ENCODE data around the gene ICE2.

ICE2 gene

DNA sequence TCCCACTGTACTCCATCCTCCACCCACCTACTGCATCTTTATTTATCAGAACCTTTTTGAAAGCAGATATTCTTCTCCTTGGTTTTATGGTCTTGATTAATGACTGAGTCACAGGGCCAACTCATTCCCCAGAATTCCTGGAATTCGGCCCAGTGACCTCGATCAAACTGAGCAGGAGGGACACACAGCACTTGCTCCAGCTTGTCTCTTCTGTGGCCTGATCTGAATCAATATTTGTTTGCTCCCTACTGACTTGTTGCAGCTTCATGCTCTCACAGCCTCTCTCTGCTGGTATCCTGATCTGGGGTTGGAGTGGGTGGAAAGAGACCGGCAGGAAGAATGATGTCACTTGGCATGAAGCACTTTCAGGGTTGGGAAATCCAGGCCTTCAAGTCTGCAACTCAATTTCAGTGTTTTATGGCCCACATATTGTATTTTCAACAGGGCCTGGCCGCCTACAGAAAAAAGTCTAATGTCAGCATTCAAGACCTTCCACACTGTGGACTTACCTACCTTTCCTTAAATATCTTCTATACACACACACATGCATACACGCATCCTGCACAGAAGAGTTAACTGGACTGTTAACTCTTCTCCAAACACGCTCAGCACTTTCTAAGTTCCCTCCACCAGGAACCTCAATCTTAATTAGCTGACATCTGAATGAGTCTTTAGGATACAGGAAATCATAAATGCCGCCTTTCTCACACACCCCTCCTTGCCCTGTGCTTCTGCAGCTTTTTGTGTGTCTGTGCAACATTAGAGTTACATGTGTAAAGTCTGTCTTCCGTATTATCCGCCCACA lies 85.8 kb downstream of the ICE2 start:
- in situ Hi-C loops (cut with MboI; ENCODE audit: low sequenced_read_pairs): no loop called here

DNA sequence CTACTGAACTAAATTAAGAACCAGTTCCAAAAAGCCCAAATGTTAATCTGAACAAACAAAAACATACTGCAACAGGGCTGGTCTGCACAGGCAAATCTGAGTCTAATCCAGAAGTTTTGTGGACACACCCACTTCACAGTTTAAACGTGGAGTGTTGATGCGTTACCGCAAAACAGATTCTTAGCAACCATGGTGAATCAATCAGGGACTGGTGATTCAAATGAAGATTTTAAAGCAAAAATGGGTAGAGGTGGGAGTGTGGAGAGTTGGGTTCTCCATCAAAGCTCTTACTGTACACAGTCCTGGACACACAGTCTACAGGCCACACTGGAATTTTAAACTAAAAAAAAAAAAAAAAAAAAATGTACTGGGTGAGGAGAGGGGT lies 86.3 kb downstream of the ICE2 start:
- in situ Hi-C loops (cut with MboI; ENCODE audit: low sequenced_read_pairs): no loop called here

DNA sequence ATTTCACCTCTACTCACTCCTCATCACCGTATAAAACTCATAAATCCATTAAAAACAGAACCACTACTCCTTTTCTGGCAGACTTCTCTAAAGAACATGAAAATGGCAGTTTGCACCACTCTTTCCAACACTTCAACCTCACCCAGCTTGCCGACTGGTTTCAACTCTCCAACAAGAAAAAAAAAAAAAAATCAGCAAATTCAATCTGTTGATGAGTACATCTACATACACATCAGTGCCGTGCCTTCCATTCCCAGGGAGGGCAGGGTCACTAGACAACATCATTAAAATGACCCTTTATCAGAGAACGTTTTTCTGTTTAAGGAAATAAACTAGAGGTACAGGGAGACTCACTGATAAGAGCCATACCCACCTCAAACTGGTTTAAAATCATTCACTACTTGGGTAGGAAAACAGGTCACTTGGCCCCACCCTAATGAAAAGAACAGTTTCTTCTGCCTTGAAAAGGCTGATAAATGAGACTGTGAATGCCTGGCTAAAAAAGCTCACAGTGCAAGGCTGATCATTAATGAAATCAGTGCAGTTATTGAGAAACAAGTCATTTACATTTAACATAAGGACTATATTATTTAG lies 87.1 kb downstream of the ICE2 start:
- in situ Hi-C loops (cut with MboI; ENCODE audit: low sequenced_read_pairs): no loop called here

DNA sequence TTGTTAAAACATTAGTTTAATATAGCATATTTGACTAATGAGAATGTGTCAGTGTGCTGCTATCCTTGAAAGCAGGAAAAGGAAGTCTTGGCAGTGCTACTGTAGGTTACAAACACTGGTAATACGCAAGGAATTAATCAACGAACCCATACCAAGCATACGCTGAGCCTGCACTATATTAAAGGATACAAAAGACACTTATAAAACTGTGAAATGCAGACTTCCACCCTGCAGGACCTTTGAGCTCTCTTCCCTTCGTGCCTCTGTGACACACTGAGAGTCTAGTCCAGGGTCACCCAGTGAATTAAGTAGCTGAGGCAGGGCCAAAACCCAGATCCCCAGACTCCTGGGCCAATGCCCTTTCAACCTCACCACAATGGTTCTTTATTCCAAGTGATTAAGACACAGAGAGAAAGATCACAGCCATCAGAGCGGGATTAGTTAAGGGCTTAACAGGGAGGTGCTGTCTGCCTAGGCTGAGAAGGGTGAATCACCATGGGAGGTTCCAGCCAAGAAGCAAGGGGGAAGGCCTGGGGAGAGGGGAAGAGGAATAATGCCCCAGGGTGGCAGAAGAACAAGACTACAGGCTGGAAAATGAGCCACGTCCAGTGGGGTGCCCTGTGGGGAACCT lies 88.0 kb downstream of the ICE2 start:
- in situ Hi-C loops (cut with MboI; ENCODE audit: low sequenced_read_pairs): no loop called here

DNA sequence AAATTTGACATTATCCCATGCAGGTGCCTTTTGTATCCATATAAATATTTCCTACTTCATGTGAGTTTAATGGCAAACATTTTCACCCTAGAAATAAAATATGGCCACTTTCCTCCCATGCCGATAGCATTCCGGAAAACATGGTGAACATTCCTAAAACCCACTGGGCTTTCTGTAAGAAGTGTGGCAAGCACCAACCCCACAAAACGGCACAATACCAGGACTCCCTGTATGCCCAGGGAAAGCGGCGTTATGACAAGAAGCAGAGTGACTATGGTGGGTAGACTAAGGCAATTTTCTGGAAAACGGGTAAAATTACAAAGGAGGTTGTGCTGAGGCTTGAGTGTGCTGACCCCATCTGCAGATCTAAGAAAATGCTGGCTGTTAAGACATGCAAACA lies 88.7 kb downstream of the ICE2 start:
- in situ Hi-C loops (cut with MboI; ENCODE audit: low sequenced_read_pairs): no loop called here

DNA sequence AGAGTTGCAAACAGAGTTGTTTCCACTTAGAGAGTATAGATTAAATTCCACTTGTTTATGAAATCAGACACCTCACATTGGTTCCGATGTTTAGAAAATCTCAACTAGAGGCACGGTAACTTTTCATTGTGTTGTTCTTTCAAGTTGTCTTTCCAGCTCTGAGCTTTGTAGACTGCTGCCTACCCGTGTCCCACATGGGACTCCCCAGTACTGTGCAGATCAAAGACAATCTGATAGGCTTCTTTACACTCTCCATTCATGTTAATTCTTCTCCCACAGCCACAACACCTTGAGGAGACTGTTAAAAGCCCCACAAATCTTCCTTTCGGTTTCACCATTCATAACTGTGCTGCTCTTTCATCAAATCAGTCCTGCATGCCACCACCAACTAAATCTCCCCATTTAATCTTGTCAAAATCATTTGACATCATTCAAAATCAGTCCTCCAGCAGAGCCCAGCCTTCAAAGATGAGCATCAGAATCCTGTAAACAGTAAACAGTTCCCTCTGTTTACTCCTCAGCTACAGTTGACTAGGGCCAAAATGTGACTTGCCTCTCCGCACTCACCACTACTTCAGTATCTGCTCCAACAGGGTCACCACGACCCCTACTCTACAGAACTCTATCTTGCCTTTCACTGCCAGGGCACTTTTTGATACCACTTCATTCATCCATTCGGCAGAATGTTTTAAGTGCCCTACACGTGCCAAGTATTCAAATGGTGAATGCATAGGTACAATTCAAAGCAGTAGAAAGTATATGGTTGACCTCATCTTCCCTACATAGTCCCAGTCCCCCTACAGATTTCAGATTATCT lies 89.5 kb downstream of the ICE2 start:
- in situ Hi-C loops (cut with MboI; ENCODE audit: low sequenced_read_pairs): no loop called here

DNA sequence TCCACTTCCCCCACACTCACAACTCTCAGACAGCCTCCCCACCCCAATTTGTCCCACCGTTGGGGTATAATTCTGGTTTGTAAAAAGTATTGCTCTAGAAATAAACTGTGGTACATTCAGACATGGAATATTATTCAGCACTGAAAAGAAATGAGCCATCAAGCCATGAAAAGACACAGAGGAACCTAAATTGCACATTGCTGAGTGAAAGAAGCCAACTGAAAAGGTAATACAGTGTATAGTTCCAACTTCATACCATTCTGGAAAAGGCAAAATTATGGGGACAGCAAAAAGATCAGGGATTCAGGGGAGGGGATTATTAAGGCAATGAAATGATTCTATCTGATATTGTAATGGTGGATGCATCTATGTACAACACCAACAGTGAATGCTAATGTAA lies 91.6 kb downstream of the ICE2 start:
- in situ Hi-C loops (cut with MboI; ENCODE audit: low sequenced_read_pairs): no loop called here

DNA sequence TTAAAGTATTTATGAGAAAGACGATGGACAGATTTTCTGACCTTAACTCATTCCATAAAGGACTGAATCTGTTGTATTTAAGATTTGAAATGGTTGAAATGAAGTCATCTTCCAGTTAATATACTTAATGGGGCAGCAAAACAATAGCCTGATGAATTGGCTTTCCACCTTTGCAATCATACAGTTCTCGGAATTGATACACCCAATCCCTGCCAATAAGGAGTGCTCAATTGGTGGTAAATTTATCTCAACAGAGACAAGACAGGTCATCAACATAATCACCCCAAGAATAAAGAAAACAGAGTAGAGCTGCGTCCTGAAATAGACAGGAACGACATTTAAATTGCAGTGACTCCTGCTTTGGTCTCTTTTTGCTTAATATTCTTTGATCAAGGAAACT lies 92.3 kb downstream of the ICE2 start:
- in situ Hi-C loops (cut with MboI; ENCODE audit: low sequenced_read_pairs): no loop called here

DNA sequence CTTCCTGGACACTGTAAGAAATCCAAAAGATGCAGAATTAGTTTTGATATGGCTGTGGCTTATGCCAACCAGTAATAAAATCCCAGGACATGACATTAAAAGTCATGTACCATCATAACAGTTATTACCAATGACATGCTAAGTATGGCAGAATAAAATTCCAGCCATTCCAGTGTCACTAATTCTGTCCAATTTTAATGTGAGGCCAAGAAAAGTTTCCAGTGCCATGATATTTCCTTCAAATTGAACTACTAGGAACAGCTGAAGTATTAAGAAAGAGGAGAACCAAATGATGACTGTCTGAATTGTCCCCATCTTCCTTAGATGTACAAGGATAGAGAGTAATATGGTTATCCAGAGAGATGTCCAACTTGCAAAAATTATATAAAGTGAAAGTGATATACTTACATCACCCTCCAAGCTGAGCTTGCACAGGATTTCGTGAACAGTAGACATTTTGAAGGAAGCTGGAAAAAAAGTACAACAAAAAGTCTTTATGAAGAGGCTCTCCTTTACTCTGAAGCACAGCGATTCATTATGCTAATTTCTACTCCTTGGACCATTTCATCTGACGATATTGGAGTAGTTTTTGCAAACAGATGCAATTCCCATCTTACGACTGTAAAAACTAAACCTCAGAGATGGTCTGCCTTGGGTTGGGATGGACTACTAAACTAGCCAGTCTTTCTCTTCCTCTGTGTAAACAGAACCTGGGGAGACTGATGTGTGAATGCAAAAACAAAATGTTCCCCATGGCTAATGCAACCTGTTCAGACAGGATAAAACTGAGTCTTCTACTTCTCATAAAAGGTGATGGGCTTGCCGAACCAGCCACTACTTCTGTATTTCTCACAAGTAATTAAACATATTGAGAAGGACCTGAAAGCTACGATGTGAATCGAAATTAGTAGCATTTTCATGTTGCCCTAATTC lies 93.1 kb downstream of the ICE2 start:
- in situ Hi-C loops (cut with MboI; ENCODE audit: low sequenced_read_pairs): no loop called here

DNA sequence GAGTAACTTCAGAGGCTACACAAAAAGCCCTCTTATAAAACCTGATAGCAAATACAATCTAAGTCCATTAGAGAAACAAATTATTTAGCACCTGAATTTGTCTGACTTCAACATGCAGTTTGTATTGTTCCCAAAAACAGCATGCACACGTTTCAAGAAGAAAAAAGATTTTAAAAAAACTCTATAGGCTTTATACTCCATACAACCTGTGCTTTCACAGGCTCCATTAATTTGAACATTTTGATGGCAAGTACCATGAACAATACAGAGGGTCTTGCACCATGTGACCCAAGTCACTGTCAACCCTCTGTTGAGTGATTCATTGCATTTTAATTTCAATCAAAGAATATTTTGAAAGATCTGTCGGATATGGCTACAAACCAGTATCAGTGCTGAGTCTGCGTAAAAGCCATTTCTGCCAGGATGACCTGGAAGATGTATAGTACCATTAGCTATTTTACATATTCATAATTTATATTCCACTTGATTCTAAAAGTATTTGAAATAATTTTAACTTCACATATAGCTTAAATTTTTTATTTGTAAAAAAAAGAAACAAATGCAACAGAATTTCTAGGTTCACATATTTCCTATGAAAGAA lies 94.3 kb downstream of the ICE2 start:
- in situ Hi-C loops (cut with MboI; ENCODE audit: low sequenced_read_pairs): no loop called here

DNA sequence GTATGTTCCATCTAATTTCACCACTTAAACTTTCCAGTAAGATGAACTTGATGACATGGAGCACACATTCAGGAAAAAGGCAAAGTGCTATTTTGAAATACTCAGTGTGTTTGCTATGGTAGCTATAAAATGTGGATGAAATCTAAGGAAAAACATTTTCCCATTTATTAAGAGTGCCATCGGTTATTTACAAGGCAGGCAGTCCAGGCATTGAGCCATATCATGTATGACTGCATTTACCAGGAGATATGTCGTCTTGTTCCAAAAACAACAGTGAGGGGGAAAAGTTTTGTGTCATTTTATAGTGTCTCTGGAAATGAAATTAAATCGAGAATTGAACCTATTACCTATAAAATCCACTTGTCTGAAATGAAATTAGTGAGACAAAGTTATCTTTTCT lies 94.9 kb downstream of the ICE2 start:
- in situ Hi-C loops (cut with MboI; ENCODE audit: low sequenced_read_pairs): no loop called here

DNA sequence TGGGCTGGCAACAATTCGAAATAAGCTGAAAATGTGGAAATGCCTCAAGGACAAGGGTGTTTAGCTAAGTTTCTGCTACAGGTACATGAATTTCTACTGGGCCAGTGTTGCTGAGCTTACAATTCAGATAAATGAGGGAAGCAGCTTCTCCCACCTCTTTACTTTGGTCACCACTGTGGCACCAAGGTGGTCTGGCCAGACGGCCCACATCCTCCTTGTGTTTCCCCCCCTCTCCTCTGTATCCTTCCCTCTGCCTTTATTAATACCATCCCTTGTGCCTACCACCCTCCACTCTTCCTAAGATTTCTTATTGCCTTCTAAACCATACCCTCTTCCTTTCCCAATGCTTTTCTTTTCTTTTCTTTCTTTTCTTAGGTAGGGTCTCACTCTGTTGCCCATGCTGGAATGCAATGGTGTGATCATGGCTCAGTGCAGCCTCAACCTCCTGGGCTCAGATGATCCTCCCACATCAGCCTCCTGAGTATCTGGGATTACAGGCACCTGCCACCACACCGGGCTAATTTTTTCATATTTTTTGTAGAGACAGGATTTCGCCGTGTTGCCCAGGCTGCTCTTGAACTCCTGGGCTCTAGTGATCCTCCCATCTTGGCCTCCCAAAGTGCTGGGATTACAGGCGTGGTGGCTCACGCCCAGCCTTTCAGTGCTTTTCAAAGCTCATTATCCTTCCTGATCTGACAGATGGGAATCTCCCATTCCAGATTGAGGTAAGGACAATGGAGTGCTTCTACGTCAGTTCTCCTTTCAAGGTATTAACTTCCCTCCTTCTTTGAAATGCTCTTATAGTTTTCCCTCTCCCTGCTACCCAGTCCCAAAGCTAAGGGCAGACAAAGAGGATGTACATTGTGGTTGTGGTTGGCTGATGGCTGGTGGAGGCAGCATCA lies 95.9 kb downstream of the ICE2 start:
- in situ Hi-C loops (cut with MboI; ENCODE audit: low sequenced_read_pairs): no loop called here

DNA sequence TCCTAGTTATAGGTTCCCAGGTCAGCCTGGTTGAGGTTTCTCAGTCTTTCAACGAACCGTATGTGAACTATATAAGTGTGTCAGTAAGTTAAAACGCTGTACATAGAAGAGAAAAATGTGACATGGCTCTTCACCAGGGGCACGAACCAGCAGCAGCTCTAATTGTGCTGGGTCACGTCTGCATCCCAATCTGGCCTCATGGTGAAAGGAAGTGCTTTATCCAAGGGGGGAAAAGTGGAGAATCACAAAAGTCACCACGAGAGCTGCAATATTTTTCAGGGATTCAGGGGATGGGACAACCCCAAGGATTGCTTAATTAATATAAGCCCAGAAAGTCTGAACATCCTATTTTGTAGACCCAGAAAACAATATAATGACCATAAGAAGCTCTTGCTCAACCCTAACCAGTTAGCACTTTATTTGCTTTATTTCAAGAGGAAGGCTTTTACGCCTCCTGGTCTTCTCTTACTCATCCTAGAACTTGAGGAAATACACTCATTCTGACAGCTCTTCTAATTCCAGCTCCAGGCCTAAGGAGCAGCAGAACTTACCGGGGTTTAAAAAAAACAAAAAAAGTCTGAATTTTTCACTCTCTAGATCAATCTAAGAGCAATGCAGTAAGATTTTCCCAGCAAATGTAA lies 97.7 kb downstream of the ICE2 start:
- in situ Hi-C loops (cut with MboI; ENCODE audit: low sequenced_read_pairs): no loop called here

DNA sequence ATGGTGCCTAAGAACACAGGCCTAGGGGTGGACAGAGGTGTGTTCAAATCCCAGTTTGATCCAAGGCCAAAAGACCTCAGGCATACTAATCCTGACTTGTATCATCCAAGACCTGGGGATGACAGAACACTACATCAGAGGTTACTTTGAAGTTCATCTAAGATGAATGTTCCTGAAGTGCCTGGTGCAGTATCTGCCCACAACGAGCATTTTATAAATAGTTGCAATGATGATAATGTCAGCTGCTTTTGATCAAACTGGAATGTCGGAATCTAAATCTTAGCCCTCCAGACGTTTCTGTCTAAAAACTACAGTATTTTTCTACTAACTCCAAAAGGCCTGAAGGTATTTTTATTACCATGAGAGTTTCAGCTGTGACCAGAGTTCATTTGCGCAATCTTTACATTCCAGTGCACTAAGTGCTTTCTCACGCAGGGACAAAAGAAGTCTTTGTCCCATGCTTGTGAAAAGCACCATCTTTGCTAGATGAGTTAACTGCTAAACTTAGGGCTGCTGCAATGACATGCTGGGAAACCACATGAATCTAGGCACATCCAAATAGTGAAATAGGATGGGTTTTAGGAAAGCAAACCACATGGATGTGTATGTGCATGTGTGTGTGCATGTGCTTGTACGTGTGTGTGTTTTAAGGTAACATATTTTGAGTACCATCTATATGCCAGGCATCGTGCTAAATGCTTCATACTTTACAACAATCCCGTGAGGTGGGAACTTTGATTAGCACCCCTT lies 99.2 kb downstream of the ICE2 start:
- in situ Hi-C loops (cut with MboI; ENCODE audit: low sequenced_read_pairs): no loop called here

DNA sequence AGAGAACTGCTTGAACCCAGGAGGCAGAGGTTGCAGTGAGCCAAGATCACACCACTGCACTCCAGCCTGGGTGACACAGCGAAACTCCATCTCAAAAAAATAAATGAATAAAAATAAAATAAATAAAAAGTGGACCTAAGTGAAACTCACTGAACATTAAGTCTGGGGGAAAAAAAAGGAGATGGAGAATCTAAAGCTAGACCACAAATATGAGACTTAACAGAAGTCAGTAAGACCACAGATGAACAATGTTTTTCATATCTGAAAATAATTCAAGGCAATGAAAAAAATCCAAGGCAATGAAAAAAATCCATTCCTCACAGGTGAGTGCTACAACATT lies 99.8 kb downstream of the ICE2 start:
- in situ Hi-C loops (cut with MboI; ENCODE audit: low sequenced_read_pairs): no loop called here

DNA sequence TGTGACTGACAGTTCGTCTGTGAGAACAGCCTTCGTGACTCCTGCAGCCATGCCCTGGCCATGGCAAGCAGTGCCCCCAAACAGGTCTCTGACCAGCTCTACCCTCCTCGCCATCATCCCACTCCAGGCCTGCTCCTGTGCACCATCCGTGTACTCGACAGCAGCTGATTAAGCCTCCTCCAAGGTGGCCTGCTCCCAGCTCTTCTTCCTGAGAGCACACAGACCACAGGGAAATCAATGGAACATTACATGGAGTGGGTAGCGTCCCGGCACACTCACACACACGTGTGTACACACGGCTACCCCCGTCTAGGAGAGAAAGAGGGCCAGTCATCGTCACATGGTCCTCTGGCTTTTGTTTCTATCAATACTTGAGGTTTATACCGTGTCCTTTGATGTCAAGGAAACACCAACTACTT lies 102.3 kb downstream of the ICE2 start:
- in situ Hi-C loops (cut with MboI; ENCODE audit: low sequenced_read_pairs): no loop called here

DNA sequence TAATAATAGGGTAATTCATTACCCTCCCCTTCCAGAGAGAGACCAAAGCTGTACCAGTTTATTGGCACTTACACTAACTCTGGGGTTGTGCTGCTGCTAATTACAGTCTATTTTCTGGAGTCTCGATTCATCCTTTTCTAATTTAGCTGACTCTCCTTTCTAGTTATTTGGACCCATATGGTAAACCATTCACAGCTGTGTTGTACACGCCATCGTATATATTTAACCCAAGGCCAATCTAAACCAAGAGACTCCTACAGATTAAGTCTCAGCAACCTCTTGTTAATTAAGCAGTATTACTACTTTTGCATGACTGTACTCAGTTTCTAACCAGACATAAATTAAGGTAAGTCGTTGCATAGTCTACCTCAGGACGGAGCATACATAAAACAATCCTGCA lies 103.6 kb downstream of the ICE2 start:
- in situ Hi-C loops (cut with MboI; ENCODE audit: low sequenced_read_pairs): no loop called here

DNA sequence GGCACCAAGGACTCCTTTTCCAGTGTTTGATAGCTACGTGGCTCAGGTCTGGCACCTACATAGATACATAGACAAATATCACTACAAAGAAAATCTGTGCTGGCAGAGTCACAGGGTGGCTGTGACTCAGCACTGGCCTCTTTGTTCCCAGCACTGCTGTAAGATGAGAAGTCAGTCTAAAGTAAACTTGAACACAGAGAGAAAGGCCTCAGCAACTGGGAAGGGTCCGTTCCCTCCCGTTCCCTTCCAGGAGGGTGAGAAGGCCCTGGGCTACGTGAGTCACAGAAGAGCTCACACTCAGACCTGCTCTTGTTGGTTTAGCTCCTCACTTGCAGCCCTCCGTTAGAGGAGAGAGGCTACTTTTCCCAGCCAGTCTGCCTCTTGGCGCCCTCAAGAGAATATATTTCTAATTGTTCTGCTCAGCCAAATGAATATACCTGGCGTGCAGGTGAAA lies 104.3 kb downstream of the ICE2 start:
- in situ Hi-C loops (cut with MboI; ENCODE audit: low sequenced_read_pairs): no loop called here

Data from HL-60/S4 treated with phorbol 12-myristate 13-acetate at 8.2 ng/mL for 4 days and 3 days (cell line).